ENCODE data around the gene HAUS6.
"Not testable (repeated sequence)": the region's sequence is repeated elsewhere in the genome, so short reads cannot be mapped to it uniquely, and the experiment has no call there.

The HAUS6 gene

DNA sequence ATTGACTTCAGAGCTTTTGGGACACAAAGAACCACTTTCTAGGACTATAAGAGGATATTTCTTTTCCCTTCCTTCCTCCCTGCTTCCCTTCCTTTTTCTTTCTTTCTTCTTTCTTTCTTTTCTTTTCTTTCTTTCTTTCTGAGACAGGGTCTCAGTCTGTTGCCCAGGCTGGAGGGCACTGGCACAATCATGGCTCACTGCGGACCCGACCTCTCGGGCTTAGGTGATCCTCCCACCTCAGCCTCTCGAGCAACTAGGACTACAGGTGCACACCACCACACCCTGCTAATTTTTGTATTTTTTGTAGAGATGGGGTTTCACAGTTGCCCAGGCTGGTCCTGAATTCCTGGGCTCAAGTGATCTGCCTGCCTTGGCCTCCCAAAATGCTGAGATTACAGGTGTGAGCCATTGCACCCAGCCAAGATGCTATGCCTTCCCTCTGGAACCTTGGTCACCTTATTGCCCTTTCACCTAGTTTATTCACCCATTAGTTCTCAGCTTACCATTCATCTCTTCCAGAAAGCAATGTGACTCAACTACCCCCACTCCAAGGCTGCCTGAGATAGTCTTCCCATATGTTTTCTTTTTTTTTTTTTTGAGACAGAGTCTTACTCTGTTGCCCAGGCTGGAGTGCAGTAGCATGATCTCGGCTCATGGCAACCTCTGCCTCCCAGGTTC lies 14.5 kb upstream of the HAUS6 start:
- DNase-seq (ENCODE audit: low read depth): no peak

DNA sequence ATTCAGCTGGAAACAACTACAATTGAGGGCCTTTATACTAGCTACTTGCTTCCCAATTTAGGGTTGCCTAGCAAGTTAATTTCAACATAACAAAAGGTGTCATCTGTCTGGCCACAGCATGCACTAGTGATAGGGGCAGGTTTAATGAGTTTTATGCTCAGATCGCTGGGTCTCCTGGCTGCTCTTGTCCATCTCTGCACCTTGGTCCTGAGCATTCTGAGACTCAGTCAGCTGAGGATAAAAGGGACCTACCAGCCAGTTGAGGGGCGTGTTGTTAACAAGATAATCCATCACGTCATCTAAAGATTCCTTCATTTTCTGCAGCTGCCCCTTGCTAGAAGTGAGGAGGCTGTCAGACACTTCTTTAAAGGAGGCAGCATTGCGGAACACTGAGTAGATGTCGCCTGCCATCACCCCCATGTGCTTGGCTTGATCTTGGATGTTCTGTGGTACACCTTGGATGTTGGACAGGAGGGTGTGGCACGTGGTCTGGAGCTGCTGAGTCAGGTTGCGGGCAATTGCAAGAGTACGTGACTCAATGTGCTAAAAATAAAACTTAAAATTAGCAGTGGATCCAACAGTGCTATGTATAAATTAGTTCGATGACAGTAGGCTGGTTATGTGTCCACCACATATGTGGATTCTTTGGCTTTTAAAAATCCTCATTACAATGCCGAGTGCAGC lies 13.5 kb upstream of the HAUS6 start:
- DNase-seq (ENCODE audit: low read depth): no peak

- no peak for DNase-seq (ENCODE audit: low read depth)
Observed at GRCh38 chr9:19114680-19115270, 12.1 kb upstream of the HAUS6 start.

- no peak for DNase-seq (ENCODE audit: low read depth)
Observed at GRCh38 chr9:19113964-19114679, 11.4 kb upstream of the HAUS6 start.

DNA sequence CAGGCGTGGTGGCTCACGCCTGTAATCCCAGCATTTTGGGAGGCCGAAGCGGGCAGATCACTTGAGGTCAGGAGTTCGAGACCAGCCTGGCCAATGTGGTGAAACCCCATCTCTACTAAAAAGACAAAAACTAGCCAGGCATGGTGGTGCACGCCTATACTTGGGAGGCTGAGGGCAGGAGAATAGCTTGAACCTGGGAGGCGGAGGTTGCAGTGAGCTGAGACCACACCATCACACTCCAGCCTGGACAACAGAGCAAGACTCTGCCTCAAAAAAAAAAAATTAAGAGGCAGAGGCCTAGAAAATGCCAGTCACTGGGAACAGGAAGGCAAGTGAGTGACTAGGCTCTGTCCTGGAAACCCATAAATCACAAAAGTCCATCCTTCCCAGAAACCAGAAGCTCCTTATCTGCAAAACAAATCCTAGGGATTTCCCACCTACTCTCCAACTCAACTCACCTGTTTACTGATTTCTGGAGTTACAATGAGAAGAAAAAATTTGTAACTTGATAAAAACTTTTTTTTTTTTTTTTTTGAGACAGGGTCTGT lies 10.4 kb upstream of the HAUS6 start:
- DNase-seq (ENCODE audit: low read depth): not testable (repeated sequence)

DNA sequence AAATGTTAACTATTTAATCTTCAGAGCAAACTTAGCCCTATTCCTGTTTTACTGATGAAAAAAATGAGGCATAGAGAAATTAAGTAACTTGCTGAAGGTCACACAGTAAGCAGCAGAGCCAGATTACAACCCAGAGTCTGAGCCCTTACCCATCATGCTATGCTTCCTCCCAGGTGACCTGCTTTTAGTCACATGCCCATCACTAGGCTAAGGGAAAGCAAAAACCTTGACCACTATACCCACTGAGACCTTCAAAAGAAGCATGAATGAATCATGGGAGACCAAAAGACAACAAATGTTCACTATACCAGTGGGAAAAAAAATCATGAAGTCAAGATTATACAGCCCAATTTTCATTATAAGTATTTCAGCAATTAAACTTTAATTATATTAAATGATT lies 5.3 kb upstream of the HAUS6 start:
- no peak for DNase-seq (ENCODE audit: low read depth)

DNA sequence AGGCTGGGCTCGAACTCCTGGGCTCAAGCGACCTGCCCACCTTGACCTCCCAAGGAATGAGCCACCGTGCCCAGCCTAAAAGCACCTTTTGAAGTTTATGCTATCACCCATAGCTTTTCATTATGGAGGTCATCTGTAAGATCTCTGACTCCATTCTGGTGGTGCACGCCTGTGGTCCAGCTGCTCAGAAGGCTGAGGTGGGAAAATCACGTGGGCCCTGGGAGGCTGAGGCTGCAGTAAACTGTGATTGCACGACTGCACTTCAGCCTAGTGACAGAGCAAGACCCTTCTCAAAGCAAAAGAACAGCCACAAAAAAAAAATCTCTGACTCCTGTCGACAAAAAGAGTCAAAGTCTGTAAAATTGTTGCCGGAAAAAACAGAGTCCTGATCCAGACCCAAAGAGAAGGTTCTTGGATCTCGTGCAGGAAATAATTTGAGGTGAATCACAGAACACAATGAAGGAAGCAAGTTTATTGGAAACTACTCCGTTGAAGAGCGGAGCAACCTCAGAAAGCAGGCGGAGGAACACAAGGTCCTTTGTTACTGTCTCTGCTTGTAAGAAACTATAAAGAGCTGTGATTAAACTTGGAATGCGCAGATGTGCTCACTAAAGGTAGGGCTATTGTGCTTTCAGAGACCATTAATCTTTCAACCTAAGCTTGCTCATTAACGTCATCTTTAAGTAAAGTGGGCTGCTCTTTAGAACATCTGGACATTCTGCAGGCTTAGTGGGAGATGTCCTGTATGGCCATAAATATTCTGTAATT lies 2.0 kb upstream of the HAUS6 start:
- DNase-seq (ENCODE audit: low read depth): no peak

- no peak for DNase-seq (ENCODE audit: low read depth)
Observed at GRCh38 chr9:19102181-19102630, 498 bp downstream of the HAUS6 start.

DNA sequence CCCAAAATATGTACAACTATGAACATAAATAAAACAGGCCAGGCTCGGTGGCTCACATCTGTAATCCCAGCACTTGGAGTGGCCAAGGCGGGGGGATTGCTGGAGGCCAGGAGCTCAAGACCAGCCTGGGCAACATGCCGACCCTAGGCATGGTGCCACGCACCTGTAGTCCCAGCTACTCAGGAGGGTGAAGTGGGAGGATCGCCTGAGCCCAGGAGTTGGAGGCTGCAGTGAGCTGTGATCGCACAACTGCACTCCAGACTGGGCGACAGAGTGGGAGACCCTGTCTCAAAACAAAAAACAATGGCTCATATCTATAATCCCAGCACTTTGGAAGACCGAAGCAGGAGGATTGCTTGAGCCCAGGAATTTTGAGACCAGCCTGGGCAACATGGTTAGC lies 1.5 kb downstream of the HAUS6 start:
- DNase-seq (ENCODE audit: low read depth): no peak

DNA sequence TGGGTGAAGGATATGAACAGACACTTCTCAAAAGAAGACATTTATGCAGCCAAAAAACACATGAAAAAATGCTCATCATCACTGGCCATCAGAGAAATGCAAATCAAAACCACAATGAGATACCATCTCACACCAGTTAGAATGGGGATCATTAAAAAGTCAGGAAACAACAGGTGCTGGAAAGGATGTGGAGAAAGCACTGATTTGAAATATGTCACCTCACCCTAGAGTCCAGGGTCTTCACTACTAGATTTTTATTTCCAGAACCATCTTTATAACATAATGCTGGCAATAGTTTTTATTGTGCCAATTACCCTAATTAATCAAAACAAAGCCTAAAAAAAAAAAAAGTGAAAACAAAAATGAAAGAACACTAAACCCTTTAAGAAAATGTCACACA lies 5.3 kb downstream of the HAUS6 start:
- DNase-seq (ENCODE audit: low read depth): not testable (repeated sequence)

- no peak for DNase-seq (ENCODE audit: low read depth)
Observed at GRCh38 chr9:19087106-19088000, 15.4 kb downstream of the HAUS6 start.

DNA sequence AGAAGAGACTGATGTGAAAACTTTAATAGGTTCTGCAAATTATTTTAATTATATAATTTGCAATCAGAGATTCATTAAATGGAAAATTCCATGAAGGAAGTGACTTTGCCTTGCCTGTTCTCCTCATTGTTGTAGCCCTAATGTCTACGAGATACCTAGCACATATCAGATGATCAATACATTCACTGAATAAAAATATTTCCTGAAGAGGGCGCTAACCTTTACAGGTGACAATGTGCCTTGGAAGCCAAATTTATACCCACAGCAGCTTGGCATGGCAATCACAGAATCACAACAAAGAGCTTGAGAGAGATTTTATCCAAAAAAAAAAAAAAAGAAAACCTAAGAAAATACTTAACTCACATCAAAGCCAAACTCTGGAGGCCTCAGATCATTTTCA lies 17.4 kb downstream of the HAUS6 start:
- DNase-seq (ENCODE audit: low read depth): no peak

DNA sequence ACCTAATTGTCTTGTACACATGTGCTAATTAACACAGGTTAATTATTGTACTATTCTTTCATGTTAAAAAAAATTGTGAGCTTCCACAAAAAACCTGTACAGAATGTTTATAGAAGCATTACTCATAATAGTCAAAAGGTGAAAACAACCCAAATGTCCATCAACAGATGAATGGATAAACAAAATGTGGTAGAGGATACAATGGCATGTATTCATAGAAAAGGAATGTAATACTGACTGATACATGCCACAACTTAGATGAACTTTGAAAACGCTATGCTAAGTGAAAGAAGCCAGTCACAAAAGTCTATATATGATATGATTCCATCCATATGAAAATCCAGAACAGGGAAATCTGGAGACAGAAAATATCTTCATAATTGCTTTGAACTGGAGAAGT lies 27.9 kb downstream of the HAUS6 start:
- no peak for DNase-seq (ENCODE audit: low read depth)

GRCh38 chr9:19074229-19074628 lies 28.5 kb downstream of the HAUS6 start:
- no peak for DNase-seq (ENCODE audit: low read depth)

DNA sequence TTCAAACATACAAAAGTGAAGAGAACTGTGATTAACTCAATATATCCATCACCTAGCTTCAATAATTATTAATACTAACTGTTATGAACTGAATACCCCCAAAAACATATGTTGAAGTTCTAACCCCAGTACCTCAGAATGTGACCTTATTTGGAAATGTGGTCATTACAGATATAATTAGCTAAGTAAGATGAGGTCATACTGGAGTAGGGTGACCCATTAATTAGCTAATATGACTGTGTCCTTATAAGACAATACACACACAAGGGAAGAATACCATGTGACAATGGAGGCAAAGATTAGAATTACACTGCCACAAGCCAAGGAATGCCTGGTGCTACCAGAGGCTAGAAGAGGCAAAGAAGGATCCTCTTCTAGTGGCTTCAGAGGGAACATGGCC lies 45.7 kb downstream of the HAUS6 start:
- no peak for DNase-seq (ENCODE audit: low read depth)

GRCh38 chr9:19050637-19051591 lies 51.8 kb downstream of the HAUS6 start:
- no peak for DNase-seq (ENCODE audit: low read depth)

DNA sequence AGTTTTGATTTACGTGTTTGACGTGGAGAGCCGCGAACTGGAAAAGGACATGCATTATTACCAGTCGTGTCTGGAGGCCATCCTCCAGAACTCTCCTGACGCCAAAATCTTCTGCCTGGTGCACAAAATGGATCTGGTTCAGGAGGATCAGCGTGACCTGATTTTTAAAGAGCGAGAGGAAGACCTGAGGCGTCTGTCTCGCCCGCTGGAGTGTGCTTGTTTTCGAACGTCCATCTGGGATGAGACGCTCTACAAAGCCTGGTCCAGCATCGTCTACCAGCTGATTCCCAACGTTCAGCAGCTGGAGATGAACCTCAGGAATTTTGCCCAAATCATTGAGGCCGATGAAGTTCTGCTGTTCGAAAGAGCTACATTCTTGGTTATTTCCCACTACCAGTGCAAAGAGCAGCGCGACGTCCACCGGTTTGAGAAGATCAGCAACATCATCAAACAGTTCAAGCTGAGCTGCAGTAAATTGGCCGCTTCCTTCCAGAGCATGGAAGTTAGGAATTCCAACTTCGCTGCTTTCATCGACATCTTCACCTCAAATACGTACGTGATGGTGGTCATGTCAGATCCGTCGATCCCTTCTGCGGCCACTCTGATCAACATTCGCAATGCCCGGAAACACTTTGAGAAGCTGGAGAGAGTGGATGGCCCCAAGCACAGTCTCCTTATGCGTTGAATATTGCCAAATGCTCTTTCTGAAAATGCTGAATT lies 52.6 kb downstream of the HAUS6 start:
- DNase-seq (ENCODE audit: low read depth): no peak

Measured in T follicular helper cell (primary cell).